Hepatocyte (in vitro differentiated cells): ENCODE results near the gene GPD2. TPM values are rescaled to one million over a fixed set of nuclear protein-coding genes. Genes with fewer than 3 reads are reported as not detected.

Experiments used
- DNase-seq: peaks from one replicate; pipeline ENCODE4 v3.0.0-alpha.2; 2016; ENCODE audit warnings: low spot score
- H2AFZ ChIP-seq: fragments of 200-600 bp; sonication (generic); 2 replicates; pipeline ENCODE4 v1.6.0; 2016; ENCODE audit warnings: antibody characterized with exemption, mild to moderate bottlenecking
- H3K27ac ChIP-seq: fragments of 200-600 bp; sonication (generic); 2 replicates; pipeline ENCODE4 v1.5.1; 2016; ENCODE audit warnings: mild to moderate bottlenecking
- H3K27me3 ChIP-seq: fragments of 200-600 bp; sonication (generic); 2 replicates; pipeline ENCODE4 v1.6.1; 2016
- H3K36me3 ChIP-seq: fragments of 200-600 bp; sonication (generic); replicated peaks from 2 replicates; pipeline ENCODE4 v1.5.1; 2016; ENCODE audit warnings: low read depth; ENCODE audit not compliant: insufficient read depth
- H3K4me1 ChIP-seq: fragments of 200-600 bp; sonication (generic); 2 replicates; pipeline ENCODE4 v1.5.1; 2016; ENCODE audit warnings: mild to moderate bottlenecking, moderate library complexity; ENCODE audit not compliant: insufficient read depth
- H3K4me2 ChIP-seq: fragments of 200-600 bp; sonication (generic); 2 replicates; pipeline ENCODE4 v1.6.0; 2016
- H3K4me3 ChIP-seq: fragments of 200-600 bp; sonication (generic); 2 replicates; pipeline ENCODE4 v1.5.1; 2016; ENCODE audit warnings: mild to moderate bottlenecking
- H3K79me2 ChIP-seq: fragments of 200-600 bp; sonication (generic); 2 replicates; pipeline ENCODE4 v1.6.0; 2017; ENCODE audit warnings: mild to moderate bottlenecking
- H3K9me2 ChIP-seq: fragments of 200-600 bp; sonication (generic); replicated peaks from 2 replicates; pipeline ENCODE4 v1.6.0; 2017; ENCODE audit warnings: mild to moderate bottlenecking; ENCODE audit not compliant: insufficient read depth
- H3K9me3 ChIP-seq: fragments of 200-600 bp; sonication (generic); 2 replicates; pipeline ENCODE4 v1.5.1; 2016; ENCODE audit warnings: low read depth, mild to moderate bottlenecking
- H4K20me1 ChIP-seq: fragments of 200-600 bp; sonication (generic); 2 replicates; pipeline ENCODE4 v1.6.0; 2016; ENCODE audit warnings: mild to moderate bottlenecking; ENCODE audit not compliant: insufficient read depth, poor library complexity, severe bottlenecking
- EZH2 ChIP-seq: fragments of 200-600 bp; sonication (generic); IDR thresholded peaks from 2 replicates; pipeline ENCODE4 v1.6.1; 2016; ENCODE audit warnings: antibody characterized with exemption, mild to moderate bottlenecking, borderline replicate concordance
- EZH2phosphoT487 ChIP-seq: fragments of 200-600 bp; sonication (generic); IDR thresholded peaks from one replicate; pipeline ENCODE4 v1.6.1; 2018; ENCODE audit warnings: antibody characterized with exemption, mild to moderate bottlenecking, low read depth, moderate library complexity; ENCODE audit not compliant: unreplicated experiment, severe bottlenecking
- whole genome bisulfite sequencing: methylation state at CpG from one replicate; pipeline ENCODE4 v1.1.6; 2016; ENCODE audit warnings: low lambda C conversion rate; ENCODE audit errors: missing lambda C conversion rate; 5-methylcytosine and 5-hydroxymethylcytosine counted together
- polyA plus RNA-seq: library from polyadenylated mRNA; unstranded; fragments of >200 nt; fragmentation: Nextera tagmentation; extraction: Ambion mirVana; gene quantifications from 2 replicates; pipeline ENCODE4 v1.2.1, GENCODE V29; 2016
- total RNA-seq: library from RNA; depleted of rRNA; stranded (reverse); fragments of >200 nt; gene quantifications from 2 replicates; pipeline ENCODE4 v1.2.3, GENCODE V29; 2014
- TF ChIP-seq, protein P1 (sequence below): fragments of 200-600 bp; sonication (generic); IDR thresholded peaks from 2 replicates; pipeline ENCODE4 v1.5.1; 2016; ENCODE audit warnings: antibody characterized with exemption, mild to moderate bottlenecking; ENCODE audit not compliant: poor library complexity

The GPD2 gene
- total and polyA plus RNA-seq, 2 experiments from 2014 or later, result 10.8 to 71.7 TPM

DNA sequence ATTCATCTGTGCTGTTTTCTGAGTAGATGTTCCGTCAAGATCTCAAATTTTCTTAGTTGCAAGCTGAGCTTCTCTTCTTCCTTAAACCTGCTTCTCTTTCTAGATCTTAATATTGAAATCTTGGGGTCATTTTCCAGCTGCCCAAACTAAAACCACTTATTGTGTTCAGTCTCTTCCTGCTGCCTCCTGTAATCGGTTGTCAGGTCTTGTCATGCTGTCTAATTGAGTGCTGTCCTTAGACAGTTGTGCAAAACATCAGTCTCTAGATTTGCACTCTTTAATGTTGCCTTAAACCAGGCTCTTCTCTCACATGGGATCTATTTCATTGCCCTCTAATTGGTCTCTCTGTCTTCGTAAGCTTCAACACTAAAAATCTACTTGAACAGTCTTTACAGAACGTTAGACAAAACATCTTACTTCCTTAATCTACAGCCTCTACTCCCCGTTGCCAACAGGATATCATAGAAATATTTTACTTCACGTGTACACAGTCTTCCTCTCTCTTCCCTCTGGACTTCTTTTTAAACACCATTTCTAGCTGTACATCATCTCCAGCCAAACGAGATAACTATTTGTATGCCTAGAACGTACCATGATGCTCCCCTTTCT lies 34.9 kb downstream of the GPD2 start:
- no peaks in the 10 kb centered on the region for H3K9me3 ChIP-seq
- no peak for TF ChIP-seq EZH2
- TF ChIP-seq EZH2phosphoT487, result no peak
- TF ChIP-seq, protein P1, sequence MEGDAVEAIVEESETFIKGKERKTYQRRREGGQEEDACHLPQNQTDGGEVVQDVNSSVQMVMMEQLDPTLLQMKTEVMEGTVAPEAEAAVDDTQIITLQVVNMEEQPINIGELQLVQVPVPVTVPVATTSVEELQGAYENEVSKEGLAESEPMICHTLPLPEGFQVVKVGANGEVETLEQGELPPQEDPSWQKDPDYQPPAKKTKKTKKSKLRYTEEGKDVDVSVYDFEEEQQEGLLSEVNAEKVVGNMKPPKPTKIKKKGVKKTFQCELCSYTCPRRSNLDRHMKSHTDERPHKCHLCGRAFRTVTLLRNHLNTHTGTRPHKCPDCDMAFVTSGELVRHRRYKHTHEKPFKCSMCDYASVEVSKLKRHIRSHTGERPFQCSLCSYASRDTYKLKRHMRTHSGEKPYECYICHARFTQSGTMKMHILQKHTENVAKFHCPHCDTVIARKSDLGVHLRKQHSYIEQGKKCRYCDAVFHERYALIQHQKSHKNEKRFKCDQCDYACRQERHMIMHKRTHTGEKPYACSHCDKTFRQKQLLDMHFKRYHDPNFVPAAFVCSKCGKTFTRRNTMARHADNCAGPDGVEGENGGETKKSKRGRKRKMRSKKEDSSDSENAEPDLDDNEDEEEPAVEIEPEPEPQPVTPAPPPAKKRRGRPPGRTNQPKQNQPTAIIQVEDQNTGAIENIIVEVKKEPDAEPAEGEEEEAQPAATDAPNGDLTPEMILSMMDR, result no peak
- H3K4me1 ChIP-seq, result peaks cover 18% of the 10 kb centered on the region
- 66% methylated on average over 8 of the region's 8 CpGs for WGBS
- no peaks in the 10 kb centered on the region for H3K9me2 ChIP-seq
- H3K36me3 ChIP-seq, result no peaks in the 10 kb centered on the region
- H3K79me2 ChIP-seq, result peaks cover 70% of the 10 kb centered on the region
- H3K4me2 ChIP-seq, result no peak overlapping the region
- no peak overlapping the region for H3K27ac ChIP-seq
- H2AFZ ChIP-seq, result no peak overlapping the region
- H4K20me1 ChIP-seq, result no peaks in the 10 kb centered on the region
- H3K4me3 ChIP-seq, result no peak overlapping the region
- no peaks in the 10 kb centered on the region for H3K27me3 ChIP-seq
- no peak for DNase-seq

GRCh38 chr2:156471762-156472161 lies 35.6 kb downstream of the GPD2 start:
- Histone ChIP-seq H3K4me1 (peaks cover 13% of the 10 kb centered on the region), H3K27ac (no peak overlapping the region), H3K4me2 (no peak overlapping the region), H3K9me2 (no peaks in the 10 kb centered on the region), H3K36me3 (no peaks in the 10 kb centered on the region), H3K9me3 (no peaks in the 10 kb centered on the region), H4K20me1 (no peaks in the 10 kb centered on the region), H3K27me3 (no peaks in the 10 kb centered on the region), H3K4me3 (no peak overlapping the region), H2AFZ (no peak overlapping the region), H3K79me2 (peaks cover 65% of the 10 kb centered on the region)
- no peak for DNase-seq
- TF ChIP-seq, protein P1, result no peak
- no peak for TF ChIP-seq EZH2
- TF ChIP-seq EZH2phosphoT487, result no peak

DNA sequence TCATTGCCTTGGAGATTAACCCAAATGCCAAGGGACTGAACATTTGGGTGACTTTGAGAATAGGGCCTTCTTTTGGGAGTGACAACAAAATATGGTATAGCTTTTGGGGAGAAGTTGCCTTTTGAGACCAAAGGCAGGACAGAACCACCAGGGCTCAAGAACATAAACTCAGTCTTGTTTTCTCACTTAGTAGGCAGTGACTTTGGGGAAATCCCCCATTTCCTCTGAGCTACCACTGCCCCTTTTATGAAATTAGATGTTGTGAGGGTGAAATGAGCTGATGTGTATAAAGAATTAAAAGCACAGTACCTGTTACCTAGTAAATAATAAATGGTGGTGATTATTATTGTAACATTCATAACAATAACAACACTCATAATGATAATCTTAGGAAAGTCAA lies 36.5 kb downstream of the GPD2 start:
- no peak overlapping the region for H3K4me2 ChIP-seq
- H3K9me3 ChIP-seq, result no peaks in the 10 kb centered on the region
- no peak for DNase-seq
- H3K9me2 ChIP-seq, result no peaks in the 10 kb centered on the region
- TF ChIP-seq EZH2phosphoT487 (no peak), EZH2 (no peak)
- TF ChIP-seq, protein P1, result no peak
- H3K4me3 ChIP-seq, result no peak overlapping the region
- no peaks in the 10 kb centered on the region for H4K20me1 ChIP-seq
- H2AFZ ChIP-seq, result no peak overlapping the region
- no peaks in the 10 kb centered on the region for H3K36me3 ChIP-seq
- H3K27ac ChIP-seq, result no peak overlapping the region
- H3K4me1 ChIP-seq, result peaks cover 4% of the 10 kb centered on the region
- peaks cover 61% of the 10 kb centered on the region for H3K79me2 ChIP-seq
- no peaks in the 10 kb centered on the region for H3K27me3 ChIP-seq

- 57% methylated on average over 1 of the region's 1 CpG for WGBS
- H3K4me2 ChIP-seq, result no peak overlapping the region
- H3K36me3 ChIP-seq, result no peaks in the 10 kb centered on the region
- no peak for DNase-seq
- H4K20me1 ChIP-seq, result no peaks in the 10 kb centered on the region
- no peak overlapping the region for H2AFZ ChIP-seq
- no peak for TF ChIP-seq EZH2phosphoT487
- no peak for TF ChIP-seq EZH2
- TF ChIP-seq, protein P1, result no peak
- H3K79me2 ChIP-seq, result peaks cover 56% of the 10 kb centered on the region
- no peak overlapping the region for H3K27ac ChIP-seq
- H3K4me3 ChIP-seq, result no peak overlapping the region
- no peaks in the 10 kb centered on the region for H3K27me3 ChIP-seq
- no peaks in the 10 kb centered on the region for H3K4me1 ChIP-seq
- no peaks in the 10 kb centered on the region for H3K9me2 ChIP-seq
- no peaks in the 10 kb centered on the region for H3K9me3 ChIP-seq
These were observed 37.3 kb downstream of the GPD2 start for GRCh38 chr2:156473445-156473844.
